22Rv1 (cell line): ENCODE results near the gene ZNF385D.

ENCODE experiments used
- ZFX ChIP-seq: fragments of 450-650 bp; IDR thresholded peaks from 2 replicates; pipeline ENCODE4 v1.6.1; 2017; ENCODE audit warnings: antibody characterized with exemption, borderline replicate concordance
- TF ChIP-seq, protein P1 (sequence below): fragments of 450-650 bp; IDR thresholded peaks from 2 replicates; pipeline ENCODE4 v1.5.1; 2017; ENCODE audit warnings: mild to moderate bottlenecking

DNA sequence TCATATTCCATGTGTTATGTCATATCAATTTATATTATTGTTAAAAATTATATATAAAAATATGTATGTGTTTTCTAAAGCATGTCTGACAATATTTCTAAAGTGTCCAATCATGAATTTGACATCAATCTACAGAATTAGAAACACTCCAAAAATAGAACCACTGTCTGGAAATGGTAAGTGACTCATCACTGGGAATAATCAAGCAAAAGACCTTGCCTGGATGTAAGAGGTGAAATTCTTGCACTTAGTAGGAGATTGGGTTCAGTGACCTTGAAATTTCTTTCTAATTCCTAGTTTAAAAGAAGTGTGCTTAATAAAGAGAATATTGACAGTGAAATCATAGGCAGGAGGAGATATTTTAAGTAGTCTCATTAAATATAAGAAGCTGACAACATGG is 188.8 kb downstream of the ZNF385D start:
- TF ChIP-seq, protein P1, sequence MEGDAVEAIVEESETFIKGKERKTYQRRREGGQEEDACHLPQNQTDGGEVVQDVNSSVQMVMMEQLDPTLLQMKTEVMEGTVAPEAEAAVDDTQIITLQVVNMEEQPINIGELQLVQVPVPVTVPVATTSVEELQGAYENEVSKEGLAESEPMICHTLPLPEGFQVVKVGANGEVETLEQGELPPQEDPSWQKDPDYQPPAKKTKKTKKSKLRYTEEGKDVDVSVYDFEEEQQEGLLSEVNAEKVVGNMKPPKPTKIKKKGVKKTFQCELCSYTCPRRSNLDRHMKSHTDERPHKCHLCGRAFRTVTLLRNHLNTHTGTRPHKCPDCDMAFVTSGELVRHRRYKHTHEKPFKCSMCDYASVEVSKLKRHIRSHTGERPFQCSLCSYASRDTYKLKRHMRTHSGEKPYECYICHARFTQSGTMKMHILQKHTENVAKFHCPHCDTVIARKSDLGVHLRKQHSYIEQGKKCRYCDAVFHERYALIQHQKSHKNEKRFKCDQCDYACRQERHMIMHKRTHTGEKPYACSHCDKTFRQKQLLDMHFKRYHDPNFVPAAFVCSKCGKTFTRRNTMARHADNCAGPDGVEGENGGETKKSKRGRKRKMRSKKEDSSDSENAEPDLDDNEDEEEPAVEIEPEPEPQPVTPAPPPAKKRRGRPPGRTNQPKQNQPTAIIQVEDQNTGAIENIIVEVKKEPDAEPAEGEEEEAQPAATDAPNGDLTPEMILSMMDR = no peak
- no peak for TF ChIP-seq ZFX
